Measurements from ENCODE around the gene MAN1A2.
A peak's percentile ranks its signal among the peaks of the same experiment; 100 is the strongest.
"Not testable (repeated sequence)": the region's sequence is repeated elsewhere in the genome, so short reads cannot be mapped to it uniquely, and the experiment has no call there.

The MAN1A2 gene

DNA sequence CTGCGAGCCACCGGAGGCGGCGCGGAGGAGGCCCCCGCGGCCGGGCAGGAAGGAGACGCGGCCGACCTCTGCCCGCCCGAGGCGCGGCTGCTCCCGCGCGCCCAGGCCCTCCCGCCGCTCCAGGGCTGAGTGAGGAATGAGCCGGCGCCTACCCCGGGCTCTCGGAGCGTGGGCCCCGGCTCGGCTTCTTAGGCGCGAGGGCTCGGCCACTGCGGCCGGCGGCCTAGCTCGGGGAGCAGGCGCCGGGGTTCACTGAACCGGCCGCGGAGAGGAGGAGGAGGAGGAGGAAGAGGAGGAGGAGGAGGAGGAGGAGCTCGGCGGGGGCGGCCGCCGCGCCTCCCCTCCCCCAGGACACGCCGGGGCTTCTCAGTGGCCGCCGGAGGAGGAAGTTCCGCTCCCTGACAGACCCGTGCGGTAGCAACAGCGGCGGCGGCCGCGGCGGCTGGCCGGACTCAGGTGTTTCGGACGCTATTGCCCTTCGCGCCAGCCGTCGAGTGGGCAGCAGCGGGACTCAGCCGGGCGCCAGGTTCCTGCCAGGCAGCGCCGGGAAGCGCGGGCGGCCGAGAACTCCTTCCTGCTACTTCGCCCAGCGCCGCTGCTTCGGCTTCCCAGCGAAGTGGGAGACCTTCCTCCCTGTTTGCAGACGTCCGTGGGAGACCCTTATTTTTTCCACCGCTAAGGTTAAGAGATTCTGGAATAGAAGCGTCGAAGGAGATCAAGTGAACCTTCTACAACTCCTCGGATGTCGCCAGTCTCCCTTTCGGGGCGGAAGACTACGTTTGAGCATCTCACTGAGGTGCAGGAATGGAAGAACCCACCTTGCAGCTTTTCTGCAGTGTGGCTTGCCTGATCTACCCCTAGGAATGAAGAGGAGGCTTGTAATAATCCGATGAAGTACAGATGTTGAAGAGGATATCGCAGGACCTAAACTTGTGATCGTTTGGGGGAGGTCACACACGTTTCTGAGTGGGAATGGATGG, at the start of gene MAN1A2:
TSS of gene MAN1A2 (plus strand) at position 404 of the 980 bp plus-strand sequence. CDS start 735 bp downstream, outside the sequence.
- DNase-seq (ENCODE audit: low read depth) = peak; percentile 38

DNA sequence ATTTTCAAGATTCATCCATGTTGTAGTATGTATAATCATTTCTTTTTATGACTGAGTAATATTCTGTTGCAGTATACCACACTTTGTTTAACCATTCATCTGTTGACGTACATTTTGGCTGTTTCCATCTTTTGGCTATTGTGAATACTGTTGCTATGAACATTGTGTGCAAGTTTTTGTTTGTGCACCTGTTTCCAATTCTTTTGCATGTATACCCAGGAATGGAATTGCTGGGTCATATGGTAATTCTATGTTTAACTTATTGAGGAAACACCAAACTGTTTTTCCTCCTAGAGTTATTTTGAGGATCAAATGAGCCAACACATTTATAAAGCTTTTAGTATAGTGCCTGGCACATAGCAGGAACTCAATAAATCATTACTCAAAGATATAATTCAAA, 49.2 kb upstream of the MAN1A2 start:
- no peak for DNase-seq (ENCODE audit: low read depth)

DNA sequence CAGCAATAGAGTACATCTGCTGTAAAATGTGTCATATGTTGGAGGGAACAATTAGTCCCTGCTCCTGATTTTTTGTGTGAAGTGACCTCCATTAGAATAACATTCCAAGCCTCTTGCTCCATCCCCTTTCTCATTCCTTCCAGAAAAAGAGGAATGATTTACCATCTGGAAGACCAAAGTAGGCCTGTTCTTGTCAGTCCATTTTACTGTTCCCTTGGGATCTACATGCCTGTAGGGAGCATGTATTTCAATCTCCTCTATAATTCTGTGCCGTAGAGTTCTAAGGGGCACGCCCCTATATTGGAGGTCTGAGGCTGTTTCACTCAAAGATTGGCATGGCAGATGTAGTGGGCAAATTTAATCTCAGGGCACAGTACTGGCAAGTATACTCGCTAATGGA, 48.8 kb upstream of the MAN1A2 start:
- no peak for DNase-seq (ENCODE audit: low read depth)

DNA sequence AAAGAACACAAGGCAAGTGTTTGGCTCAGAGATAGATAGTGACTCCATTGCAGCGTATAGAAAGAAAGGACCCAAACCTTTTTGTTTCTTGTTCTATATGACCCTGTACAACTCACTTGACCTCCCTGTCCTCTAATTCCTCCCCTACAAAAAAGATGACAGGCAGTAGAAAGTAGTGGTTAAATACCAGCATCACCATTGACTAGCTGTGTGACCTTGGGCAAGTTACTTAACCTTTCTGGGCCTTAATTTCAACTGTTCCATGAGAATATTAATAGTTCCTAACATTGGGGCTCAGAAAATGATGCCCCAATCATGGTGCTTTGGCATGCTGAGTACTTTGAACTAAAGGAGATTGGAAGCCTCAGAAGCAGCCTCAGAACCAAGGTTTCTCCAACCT, 46.7 kb upstream of the MAN1A2 start:
- DNase-seq (ENCODE audit: low read depth) = no peak

DNA sequence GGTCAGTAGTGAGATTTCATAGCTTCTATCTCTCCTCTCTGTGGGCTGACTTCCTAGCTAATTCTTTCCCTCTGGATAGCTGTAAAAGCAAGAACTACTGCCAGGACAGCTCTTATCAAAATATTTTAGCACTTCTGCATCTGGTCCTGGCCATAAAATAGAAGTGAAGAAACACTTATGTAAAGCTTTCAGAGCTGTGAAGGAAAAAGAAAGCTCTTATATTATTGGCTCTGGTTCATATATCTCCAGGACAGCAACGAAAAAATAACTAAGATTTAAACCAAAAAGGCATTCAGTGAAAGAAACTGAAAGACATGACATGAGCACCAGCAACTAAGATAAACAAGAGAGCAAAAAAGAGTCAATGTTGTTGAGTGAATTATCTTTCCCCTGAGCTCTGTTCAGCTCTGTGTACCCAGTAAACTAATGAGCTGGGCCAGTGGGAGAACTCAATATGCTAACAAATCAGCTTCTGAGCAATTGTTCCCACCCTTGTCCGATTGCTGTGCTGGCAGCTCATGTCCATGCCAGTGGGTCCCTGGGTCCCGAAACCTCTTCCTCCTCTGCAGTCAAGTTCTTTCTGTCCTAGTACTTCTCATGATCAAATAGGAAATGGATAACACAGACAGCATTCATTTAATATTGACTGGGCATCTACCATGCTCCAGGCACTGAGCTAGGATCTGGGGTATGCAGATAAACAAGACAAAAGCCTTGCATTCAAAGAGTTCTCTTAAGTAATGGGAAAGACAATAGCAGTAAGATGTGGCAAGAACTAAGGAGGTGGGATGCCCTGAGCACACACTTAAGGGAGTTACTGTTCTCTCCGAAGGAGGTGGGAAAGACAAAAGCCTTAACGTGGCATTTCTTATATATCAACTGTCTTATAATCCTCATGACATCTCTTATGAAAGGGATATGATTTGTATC, 45.3 kb upstream of the MAN1A2 start:
- DNase-seq (ENCODE audit: low read depth) = no peak

DNA sequence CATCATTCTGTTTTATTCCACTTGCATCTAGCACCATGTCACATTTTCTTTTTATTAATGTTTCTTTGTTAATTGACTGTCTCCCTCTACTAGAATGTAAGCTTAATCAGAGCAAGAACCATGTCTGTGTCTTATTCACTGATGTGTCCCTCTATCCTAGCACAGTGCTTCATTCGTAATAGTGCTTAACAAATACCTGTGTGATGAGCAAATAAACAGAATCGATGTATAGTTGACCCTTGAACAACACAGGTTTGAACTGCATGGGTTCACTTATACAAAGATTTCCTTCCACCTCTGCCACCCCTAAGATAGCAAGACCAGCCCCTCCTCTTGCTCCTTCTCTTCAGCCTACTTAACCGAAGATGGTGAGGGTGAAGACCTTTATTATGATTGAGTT, 42.9 kb upstream of the MAN1A2 start:
- DNase-seq (ENCODE audit: low read depth) = no peak

DNA sequence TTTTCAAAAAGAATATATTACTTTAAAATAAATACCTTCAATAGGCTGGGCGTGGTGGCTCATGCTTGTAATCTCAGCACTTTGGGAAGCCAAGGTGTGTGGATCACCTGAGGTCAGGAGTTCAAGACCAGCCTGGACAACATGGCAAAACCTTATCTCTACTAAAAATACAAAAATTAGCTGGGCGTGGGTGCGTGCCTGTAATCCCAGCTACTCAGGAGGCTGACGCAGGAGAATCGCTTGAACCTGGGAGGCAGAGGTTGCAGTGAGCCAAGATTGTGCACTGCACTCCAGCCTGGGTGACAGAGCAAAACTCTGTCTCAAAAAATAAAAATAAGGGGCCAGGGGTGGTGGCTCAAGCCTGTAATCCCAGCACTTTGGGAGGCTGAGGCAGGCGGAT, 41.2 kb upstream of the MAN1A2 start:
- not testable (repeated sequence) for DNase-seq (ENCODE audit: low read depth)

DNA sequence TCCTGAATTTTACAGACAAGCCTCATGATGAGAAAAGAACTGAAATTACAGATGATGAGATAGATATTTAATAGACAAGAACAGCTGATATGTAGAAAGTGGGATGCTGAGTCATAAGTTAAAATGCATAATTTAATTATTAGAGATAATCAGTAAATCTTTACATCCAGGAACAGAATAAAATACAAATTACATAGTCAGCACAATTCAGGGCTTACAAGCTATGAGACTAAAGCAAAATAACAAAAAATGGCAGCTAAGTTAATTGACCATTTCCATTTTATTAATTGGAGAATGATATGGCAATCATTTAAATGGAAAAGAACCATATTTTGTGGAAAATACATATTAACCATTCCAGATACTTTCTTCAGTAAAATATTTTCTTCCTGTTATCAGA, 40.2 kb upstream of the MAN1A2 start:
- no peak for DNase-seq (ENCODE audit: low read depth)

DNA sequence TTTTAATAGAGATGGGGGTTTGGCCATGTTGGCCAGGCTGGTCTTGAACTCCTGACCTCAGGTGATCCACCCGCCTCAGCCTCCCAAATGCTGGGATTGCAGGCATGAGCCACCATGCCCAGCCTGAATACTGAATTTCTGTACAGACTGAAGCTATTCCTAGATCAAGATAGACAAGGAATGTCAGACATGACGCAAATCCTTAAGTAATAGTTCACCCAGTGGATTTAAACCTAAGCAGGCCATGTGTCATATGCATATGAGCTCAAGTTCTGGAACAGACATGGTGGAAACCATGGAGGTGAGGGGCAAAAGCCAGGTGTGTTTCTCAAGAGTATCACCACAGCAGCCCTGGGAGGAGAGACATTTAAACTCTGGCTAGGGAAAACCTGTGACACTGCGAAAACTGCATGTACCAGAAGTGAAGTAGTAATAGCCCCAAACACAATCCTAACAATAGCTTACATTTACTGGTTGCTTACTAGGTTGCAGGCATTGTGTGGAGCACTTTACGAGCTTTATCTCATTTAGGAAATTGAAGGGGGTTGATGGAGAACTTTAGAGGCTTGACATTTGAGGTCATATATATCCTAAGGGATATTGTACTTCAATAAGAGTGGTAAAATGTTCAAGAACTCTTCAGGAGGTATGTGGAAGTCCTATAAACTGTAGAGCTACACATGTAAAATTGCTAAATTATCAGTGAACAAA, 31.7 kb upstream of the MAN1A2 start:
- no peak for DNase-seq (ENCODE audit: low read depth)

DNA sequence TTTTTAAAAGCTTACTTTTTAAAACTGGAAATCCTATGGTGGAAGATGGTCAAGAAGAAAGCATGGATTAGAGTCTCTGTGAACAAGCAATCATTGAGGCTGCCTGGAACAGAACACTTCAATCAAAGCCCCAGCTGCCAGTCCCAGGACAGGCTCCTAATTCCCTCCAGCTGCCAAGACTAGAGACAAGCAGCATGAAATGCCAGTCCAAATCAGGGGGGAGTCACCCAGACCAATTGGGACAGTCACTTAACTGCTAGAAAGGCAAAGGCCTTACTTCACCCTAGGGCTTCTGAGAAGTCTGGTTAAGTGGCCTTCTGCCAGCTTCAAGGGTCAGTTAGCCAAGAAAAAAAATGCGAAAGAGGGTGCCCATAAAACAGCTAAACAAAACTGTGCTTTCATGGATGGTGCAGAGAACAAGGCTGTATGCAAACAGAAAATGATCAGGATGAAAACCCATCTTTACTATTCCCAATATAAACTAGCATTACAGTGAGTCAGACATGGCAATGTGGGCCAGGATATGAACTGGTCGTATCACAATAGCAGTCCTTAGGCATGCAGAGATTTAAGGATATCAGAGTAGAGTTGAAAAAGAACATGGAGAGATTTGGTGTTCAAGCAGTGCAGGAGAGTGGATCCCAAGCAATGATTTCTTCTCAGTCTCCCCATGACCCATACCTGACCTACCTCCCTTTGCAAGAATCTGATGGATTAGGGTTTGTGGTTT, 31.0 kb upstream of the MAN1A2 start:
- DNase-seq (ENCODE audit: low read depth) = no peak

DNA sequence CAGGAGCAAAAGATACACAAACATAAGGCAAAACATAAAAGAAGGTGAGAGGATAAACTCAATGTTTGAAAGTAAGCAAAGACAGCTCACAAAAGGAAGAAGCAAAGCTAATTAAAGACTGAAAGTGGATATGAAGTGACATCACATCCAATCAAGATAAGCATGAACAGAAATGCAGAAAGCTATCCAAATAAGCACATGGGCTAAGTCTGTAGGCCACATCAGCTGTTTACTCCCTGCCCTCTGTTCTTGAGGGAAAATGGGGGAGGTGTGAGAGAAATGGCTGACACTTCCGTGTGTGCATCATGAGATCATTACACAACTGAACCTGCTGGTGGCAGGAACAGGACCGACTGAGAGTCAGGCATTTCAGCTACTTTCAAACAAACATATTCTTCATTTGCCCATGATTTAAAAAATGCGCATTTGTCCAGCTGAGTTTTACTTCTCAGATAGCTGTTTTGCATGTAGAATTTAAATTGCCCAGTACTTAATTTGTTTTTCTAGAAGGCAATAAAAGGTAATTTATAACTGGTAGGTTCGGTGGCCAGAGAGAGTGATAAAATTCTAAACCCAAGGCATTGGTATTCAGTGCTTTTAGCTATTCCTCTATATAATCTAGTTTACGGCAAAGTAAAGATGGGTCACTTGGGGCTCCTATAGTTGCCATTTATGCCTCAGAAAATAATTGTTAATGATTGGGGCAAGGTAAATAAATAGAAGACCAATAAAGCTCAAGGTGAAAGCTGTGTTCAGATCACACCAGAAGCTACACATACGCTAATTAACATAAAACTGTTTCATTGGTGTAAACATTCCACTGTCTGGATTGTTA, 27.2 kb upstream of the MAN1A2 start:
- no peak for DNase-seq (ENCODE audit: low read depth)

DNA sequence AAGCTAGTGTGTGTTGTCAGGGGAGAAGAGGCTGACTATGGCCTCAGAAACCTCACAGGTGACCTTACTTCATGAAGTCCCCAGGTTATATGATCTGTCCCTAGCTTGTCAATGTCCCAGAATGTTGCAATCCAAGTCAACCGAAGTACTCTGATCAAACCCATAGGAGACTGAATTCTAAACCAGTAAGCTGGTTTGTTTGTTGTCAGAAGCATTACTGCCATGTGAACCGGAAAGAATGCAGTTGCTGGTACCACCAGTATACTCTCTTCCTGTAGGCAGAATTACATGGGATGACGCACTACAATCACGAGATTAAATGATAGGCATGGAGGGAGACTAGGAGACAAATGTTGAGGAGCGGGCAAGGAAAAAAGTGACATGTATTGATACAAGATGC, 26.1 kb upstream of the MAN1A2 start:
- no peak for DNase-seq (ENCODE audit: low read depth)

DNA sequence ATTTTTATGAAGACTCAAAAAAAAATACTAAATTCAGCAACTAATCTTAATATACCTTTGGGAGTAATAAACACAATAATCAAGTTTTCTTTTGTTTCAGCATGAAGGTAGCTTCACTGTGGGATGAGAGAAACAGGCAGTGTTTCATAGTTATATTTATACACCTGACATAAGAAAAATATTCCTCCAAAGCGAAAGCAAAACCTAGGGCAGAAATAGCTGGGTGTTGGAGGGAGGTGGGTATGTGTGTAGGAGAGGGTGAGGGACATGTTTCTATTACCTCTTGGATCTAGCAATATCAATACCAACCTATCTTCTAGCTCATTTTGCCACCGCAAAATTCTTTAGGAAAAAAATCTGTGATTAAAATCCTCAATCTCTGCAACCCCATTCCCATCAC, 24.9 kb upstream of the MAN1A2 start:
- DNase-seq (ENCODE audit: low read depth) = no peak

DNA sequence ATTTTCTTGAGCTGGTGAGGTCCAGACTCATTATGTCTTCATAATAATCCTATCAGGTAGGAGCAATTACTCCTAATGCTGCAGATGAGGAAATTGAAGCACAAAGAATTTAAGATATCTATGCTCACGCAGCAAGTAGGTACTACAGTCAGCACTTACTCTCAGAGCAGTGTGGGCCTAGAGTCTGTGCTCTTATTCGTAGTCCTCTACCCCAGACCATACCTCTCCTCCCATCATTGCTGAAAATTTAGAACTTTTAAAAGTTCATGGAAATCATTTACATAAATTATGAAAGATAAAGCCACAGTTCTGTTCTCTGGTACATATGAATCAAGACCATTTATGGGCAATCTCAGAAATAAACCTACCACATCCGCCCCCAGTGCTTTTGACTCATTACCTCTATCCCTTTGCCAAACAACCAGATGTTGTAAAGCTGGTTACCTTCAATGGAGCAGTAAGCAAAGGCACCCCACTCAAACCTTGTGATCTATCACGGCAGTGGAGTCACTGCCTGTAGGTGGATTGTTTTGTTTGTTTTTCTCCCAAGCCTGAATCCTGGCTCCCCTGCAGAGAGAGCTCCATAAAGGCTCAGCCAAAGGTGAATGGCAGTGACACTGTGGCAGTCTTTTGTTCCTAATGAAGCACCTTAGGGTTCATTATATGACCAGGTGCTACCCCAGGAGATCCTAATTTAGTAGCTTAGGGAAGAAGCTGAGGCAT, 20.9 kb upstream of the MAN1A2 start:
- DNase-seq (ENCODE audit: low read depth) = no peak

DNA sequence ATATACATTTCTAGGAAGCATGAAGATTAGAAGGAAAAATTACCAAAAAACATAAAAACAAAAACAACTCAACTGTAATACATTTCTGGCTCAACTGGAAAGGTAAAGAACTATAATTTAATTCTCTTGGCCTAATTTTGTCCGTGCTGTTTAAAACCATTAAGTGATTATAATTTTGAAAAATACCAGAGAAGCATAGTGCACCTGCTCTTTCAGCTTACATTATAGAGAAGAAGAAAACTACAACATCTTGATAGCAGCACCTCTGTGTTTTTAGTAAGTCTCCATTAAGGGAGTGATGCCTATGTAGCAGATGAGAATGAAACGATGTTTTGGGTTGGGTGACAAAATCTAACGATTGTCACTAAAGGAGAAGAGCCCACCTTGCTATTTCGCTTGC, 19.3 kb upstream of the MAN1A2 start:
- no peak for DNase-seq (ENCODE audit: low read depth)

DNA sequence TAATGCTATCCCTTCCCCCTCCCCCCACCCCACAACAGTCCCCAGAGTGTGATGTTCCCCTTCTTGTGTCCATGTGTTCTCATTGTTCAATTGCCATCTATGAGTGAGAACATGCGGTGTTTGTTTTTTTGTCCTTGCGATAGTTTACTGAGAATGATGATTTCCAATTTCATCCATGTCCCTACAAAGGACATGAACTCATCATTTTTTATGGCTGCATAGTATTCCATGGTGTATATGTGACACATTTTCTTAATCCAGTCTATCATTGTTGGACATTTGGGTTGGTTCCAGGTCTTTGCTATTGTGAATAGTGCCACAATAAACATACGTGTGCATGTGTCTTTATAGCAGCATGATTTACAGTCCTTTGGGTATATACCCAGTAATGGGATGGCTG, 14.6 kb upstream of the MAN1A2 start:
- DNase-seq (ENCODE audit: low read depth) = not testable (repeated sequence)

DNA sequence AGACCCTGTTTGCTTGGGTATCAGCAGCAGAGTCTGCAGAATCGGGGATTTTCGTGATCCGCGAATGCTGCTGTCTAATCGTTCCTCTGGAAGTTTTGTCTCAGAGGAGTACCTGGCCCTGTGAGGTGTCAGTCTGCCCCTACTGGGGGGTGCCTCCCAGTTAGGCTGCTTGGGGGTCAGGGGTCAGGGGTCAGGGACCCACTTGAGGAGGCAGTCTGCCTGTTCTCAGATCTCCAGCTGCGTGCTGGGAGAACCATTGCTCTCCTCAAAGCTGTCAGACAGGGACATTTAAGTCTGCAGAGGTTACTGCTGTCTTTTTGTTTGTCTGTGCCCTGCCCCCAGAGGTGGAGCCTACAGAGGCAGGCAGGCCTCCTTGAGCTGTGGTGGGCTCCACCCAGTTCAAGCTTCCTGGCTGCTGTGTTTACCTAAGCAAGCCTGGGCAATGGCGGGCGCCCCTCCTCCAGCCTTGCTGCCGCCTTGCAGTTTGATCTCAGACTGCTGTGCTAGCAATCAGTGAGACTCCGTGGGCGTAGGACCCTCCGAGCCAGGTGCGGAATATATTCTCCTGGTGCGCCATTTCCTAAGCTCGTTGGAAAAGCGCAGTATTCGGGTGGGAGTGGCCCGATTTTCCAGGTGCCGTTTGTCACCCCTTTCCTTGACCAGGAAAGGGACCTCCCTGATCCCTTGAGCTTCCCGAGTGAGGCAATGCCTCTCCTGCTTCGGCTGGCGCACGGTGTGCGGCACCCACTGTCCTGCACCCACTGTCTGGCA, 9.2 kb upstream of the MAN1A2 start:
- not testable (repeated sequence) for DNase-seq (ENCODE audit: low read depth)

DNA sequence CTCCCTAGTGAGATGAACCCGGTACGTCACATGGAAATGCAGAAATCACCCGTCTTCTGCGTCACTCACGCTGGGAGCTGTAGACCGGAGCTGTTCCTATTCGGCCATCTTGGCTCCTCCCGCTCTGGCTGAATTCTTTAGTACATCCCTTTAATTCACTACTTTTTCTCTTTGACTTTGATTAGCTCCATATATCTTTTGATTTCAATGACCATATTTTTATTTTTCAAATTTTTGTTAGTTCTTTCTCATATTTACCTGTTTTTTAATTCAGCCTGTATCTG, 8.7 kb upstream of the MAN1A2 start:
- DNase-seq (ENCODE audit: low read depth) = not testable (repeated sequence)

DNA sequence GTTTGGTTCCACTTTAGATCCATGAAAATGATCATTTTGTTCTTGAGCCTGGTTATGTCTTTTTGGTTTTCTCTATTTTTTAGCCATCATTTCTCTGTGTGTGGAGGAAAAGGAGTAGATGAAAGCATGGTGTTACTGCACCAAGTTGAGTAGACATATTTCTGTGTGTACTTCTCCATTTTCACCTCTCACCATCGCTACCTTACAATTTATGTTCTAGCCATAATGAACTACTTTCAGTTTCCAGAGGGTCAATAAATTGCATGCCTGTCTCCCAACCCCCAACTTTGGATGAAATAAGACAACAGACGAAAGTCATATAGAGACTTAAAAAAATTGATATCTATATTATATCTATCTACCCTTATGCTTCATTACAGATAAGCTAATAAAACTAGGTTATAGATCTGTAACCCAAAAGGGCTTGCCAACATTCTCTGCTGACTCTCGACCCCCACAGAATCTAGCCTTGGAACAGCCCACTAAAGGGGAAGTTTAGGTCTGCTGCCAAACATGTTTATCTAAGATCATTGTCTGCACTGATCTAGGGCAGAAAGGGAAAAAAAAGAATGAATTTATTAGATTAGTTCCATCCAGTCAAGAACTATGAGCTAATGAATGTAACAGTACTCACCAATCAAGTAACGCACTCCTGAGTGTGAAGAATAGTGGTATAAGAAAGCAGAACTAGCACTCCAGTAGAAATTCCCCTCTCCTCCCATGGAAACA, 7.5 kb upstream of the MAN1A2 start:
- no peak for DNase-seq (ENCODE audit: low read depth)

Measured in stimulated activated CD8-positive, alpha-beta memory T cell treated with anti-CD3 and anti-CD28 coated beads, Interleukin-15, amount 100 ng/mL, for 1 hour (primary cell).